Uterus (tissue), 2 donors: Measurements from ENCODE around the gene KCNAB1.

ENCODE experiments used
- CTCF ChIP-seq, 4 experiments: fragments of 200-600 bp in 2 of 4; fragments of 450-650 bp in 2 of 4; sonication (generic) in 2 of 4; IDR thresholded peaks; one replicate each; pipeline ENCODE4 v1.5.1; 2016 to 2019; ENCODE audit warnings: antibody characterized with exemption in 4 of 4, mild to moderate bottlenecking in 2 of 4, moderate library complexity in 1 of 4
- POLR2A ChIP-seq, 2 donors: fragments of 450-650 bp; IDR thresholded peaks; one replicate each; pipeline ENCODE4 v1.6.1; 2016; ENCODE audit warnings: antibody characterized with exemption in 2 of 2, mild to moderate bottlenecking in 1 of 2, moderate library complexity in 1 of 2

- TF ChIP-seq CTCF (IDR thresholded peaks at IDR 0.05) = no peak
- no peak for TF ChIP-seq POLR2A (IDR thresholded peaks at IDR 0.05)
These were observed 363.8 kb downstream of the KCNAB1 start for GRCh38 chr3:156483961-156484787.
